GM13976 (cell line): ENCODE measurements around the gene DOCK11.

Source experiments
- DNase-seq: peaks from one replicate; pipeline ENCODE4 v3.0.0; 2012; ENCODE audit warnings: low spot score
- in situ Hi-C: fragments of 300-500 bp; cut with MboI; formaldehyde crosslinking; loops from one replicate; pipeline ENCODE4 v1.12.0; 2022; ENCODE audit warnings: low sequenced_read_pairs, mixed read lengths, inconsistent platforms; ENCODE audit not compliant: unreplicated experiment
- TF ChIP-seq, protein P1 (sequence below): IDR thresholded peaks from 2 replicates; pipeline ENCODE4 v1.5.1; 2012; ENCODE audit warnings: borderline replicate concordance, mild to moderate bottlenecking; ENCODE audit not compliant: insufficient read depth; ENCODE audit errors: extremely low read depth, missing control alignments, control extremely low read depth

Gene DOCK11

GRCh38 chrX:118723376-118723775 is 227.8 kb downstream of the DOCK11 start:
- no peak for DNase-seq
- in situ Hi-C loops = no loop called here
- TF ChIP-seq, protein P1, sequence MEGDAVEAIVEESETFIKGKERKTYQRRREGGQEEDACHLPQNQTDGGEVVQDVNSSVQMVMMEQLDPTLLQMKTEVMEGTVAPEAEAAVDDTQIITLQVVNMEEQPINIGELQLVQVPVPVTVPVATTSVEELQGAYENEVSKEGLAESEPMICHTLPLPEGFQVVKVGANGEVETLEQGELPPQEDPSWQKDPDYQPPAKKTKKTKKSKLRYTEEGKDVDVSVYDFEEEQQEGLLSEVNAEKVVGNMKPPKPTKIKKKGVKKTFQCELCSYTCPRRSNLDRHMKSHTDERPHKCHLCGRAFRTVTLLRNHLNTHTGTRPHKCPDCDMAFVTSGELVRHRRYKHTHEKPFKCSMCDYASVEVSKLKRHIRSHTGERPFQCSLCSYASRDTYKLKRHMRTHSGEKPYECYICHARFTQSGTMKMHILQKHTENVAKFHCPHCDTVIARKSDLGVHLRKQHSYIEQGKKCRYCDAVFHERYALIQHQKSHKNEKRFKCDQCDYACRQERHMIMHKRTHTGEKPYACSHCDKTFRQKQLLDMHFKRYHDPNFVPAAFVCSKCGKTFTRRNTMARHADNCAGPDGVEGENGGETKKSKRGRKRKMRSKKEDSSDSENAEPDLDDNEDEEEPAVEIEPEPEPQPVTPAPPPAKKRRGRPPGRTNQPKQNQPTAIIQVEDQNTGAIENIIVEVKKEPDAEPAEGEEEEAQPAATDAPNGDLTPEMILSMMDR = no peak

GRCh38 chrX:118724365-118724764 is 228.8 kb downstream of the DOCK11 start:
- TF ChIP-seq, protein P1 = no peak
- no peak for DNase-seq
- in situ Hi-C loops = no loop called here

DNA sequence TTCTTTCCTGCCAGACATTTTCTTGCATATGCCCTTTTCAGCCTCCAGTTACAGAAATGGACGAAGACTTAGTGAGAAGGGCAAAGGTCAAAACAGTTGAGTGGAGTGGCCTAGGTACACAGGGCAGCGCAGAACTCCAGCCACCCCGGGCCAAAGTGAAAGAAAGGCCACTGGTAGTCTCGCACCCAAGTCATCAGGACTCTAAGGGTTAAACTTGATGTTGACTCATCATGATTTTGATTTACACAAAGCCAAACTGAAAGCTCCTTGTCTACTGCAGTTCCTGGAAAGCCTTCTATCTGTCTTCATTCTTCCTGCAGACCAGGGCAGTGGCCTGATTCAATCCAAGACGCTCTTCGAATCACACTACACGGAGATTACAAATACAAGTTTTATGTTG is 229.2 kb downstream of the DOCK11 start:
- TF ChIP-seq, protein P1 = no peak
- DNase-seq = no peak
- in situ Hi-C loops = no loop called here

DNA sequence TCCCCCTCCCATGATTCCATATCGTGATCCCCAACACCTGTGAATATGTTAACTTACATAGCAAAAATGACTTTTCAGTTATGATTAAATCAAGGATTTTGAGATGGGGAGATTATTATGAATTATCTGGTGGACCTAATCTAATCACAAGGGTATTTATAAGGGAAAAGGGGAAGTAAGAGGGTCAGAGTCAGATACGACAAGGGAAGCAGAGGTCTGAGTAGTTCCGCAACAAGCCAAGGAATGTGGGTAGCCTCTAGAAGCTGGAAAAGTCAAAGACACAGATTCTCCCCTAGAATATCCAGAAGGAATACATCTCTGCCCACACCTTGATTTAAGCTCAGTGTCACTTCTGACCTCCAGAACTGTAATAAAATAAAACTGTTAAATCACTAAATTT is 230.8 kb downstream of the DOCK11 start:
- no peak for DNase-seq
- in situ Hi-C loops = no loop called here
- TF ChIP-seq, protein P1 = no peak

DNA sequence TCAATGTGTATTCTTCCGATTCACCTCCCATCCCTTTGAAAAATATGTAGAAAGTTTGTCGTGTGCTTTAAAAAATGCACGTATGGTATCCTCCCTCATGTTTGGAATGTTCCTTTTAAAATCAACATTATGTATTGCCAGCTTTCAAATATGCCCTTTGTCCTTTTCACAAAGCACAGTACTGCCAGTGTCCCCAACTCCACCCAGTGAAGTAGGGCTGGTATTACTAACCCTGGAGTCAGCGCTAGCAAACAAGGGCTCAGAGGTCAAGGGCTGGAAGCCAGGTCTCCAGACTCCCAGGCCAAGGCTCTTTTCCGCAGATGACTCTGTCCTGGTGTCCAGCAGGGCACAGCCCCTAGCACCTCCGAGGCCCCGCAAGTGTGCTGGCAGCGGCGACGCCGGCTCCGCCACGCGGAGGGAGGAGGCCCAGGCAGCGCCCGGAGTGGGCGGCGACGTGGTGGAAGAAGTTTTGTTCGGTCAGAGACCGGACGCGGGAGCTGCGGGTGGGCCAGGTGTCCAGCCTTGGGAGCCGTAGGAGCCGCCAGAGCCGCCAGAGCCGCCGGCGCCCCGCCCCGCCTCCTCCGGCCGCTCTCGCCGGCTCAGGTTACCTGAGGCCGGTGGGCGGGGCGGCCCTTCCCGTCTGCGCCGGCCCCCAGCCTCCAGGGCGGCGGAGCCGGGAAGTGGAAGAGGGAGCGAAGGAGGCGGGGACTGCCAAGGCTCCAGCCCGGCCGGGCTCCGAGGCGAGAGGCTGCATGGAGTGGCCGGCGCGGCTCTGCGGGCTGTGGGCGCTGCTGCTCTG is 231.5 kb downstream of the DOCK11 start, which contains the start of gene IL13RA1:
IL13RA1 (plus strand) TSS at position 720 of the 799 bp plus-strand sequence; CDS start at position 753, 33 bp downstream.
- TF ChIP-seq, protein P1 = no peak
- in situ Hi-C loops = no loop called here
- DNase-seq = peak; percentile 62

DNA sequence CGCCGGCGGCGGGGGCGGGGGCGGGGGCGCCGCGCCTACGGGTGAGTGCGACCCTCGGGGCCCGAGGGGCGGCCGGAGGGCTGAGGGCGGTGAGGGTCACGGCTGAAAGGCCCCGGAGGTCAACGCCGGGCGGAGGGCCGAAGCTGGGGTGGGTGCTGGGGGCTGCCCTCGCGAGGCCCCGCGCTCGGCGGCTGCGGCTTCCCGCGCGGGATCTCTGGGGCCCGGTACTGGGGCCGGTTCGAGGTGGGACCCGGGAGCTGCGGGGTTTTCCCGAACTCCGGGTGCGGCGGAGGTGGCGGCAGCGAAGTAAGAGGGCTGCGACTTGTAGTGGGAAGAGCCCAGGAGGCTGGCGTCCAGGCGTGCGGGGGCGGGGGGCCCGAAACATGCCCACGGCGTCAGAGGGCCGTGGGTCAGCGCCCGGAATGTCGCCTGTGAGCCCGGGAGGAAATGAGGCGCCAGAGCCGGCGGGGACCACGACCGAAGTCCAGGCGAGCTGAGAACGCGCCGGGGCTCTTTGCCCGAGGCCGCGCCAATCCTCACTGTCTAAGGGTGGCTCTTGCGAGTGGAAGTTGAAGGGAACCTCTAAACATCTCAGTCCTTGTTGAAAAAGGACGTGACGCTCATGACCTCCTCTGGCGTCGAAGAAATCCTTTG is 232.2 kb downstream of the DOCK11 start:
- in situ Hi-C loops = no loop called here
- TF ChIP-seq, protein P1 = no peak
- DNase-seq = peak; percentile 28
